Epithelial cell of esophagus (primary cell): ENCODE data around the gene BSN.

Experiments
- DNase-seq: peaks from one replicate; pipeline ENCODE4 v3.0.0; 2010; ENCODE audit warnings: low read depth
- H3K4me3 ChIP-seq: 2 replicates; pipeline ENCODE4 v1.5.1; 2011; ENCODE audit warnings: mild to moderate bottlenecking, low read length, control low read depth
- TF ChIP-seq, protein P1 (sequence below): IDR thresholded peaks from 2 replicates; pipeline ENCODE4 v1.5.1; 2011; ENCODE audit warnings: low read depth, mild to moderate bottlenecking, low read length, control low read depth, inconsistent platforms; ENCODE audit not compliant: insufficient read depth; ENCODE audit errors: missing control alignments

The BSN gene

DNA sequence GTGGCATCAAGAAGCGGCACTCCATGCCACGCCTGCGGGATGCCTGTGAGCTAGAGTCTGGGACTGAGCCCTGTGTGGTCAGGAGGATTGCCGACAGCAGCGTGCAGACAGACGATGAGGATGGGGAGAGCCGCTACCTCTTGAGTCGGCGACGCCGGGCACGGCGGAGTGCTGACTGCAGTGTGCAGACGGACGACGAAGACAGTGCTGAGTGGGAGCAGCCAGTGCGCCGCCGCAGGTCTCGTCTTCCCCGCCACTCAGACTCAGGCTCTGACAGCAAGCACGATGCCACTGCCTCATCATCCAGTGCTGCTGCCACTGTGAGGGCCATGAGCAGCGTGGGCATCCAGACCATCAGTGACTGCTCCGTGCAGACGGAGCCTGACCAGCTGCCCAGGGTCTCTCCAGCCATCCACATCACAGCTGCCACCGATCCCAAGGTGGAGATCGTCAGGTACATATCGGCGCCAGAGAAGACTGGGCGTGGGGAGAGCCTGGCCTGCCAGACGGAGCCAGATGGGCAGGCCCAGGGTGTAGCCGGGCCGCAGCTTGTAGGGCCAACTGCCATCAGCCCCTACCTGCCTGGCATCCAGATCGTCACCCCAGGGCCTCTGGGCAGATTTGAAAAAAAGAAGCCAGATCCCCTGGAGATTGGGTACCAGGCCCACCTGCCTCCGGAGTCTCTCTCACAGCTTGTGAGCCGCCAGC, 103.1 kb downstream of the BSN start:
- TF ChIP-seq, protein P1, sequence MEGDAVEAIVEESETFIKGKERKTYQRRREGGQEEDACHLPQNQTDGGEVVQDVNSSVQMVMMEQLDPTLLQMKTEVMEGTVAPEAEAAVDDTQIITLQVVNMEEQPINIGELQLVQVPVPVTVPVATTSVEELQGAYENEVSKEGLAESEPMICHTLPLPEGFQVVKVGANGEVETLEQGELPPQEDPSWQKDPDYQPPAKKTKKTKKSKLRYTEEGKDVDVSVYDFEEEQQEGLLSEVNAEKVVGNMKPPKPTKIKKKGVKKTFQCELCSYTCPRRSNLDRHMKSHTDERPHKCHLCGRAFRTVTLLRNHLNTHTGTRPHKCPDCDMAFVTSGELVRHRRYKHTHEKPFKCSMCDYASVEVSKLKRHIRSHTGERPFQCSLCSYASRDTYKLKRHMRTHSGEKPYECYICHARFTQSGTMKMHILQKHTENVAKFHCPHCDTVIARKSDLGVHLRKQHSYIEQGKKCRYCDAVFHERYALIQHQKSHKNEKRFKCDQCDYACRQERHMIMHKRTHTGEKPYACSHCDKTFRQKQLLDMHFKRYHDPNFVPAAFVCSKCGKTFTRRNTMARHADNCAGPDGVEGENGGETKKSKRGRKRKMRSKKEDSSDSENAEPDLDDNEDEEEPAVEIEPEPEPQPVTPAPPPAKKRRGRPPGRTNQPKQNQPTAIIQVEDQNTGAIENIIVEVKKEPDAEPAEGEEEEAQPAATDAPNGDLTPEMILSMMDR = no peak
- no peak for DNase-seq
- H3K4me3 ChIP-seq = no peak overlapping the region

DNA sequence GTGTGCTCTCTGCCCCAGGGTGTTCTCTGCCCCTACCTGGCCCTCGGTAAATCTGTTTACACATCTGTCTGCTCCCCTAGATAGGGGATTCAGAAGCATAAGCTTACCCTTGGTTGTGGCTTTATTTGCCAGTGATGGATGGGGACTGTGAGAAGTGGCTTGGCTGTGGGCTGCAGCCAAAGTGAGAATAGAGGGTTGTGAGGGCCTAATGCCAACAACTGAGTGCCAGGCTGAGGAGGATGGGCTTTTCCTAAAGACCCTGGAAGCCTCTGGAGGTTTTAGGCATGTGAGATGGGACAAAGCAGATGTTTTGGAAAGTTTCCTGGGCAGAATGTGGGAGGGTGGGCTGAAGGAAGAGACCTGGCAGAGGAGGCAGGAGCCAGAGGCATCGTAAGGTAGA, 104.4 kb downstream of the BSN start:
- DNase-seq = no peak
- TF ChIP-seq, protein P1 = no peak
- no peak overlapping the region for H3K4me3 ChIP-seq

DNA sequence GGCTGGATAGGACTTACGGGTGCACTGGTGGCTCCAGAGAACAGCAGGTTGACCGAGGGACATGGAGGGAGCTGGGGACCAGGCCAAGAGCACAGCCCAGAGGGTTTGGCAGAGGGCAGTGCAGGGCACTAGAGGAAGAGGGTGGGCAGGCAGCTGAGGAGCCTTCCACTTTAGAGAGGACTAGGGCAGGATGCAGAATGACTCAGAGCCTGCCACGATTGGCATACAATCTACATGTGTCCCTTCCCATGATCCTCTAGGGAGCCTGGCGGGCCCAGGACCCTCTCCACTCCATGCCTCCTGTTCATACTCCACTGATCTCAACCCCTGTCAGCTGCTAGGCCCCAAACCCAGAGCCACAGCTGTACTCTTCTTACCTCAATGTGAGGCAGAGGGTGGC, 105.5 kb downstream of the BSN start:
- no peak for DNase-seq
- no peak overlapping the region for H3K4me3 ChIP-seq
- TF ChIP-seq, protein P1 = no peak

DNA sequence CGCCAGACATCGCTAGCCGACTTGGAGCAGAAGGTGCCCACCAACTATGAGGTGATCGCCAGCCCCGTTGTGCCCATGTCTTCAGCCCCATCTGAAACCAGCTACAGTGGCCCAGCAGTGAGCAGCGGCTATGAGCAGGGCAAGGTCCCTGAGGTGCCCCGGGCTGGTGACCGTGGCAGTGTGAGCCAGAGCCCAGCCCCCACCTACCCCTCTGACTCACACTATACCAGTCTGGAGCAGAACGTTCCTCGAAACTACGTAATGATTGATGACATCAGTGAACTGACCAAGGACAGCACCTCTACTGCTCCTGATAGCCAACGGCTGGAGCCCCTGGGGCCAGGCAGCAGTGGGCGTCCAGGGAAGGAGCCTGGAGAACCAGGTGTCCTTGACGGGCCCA, 107.0 kb downstream of the BSN start:
- DNase-seq = peak; percentile 7

DNA sequence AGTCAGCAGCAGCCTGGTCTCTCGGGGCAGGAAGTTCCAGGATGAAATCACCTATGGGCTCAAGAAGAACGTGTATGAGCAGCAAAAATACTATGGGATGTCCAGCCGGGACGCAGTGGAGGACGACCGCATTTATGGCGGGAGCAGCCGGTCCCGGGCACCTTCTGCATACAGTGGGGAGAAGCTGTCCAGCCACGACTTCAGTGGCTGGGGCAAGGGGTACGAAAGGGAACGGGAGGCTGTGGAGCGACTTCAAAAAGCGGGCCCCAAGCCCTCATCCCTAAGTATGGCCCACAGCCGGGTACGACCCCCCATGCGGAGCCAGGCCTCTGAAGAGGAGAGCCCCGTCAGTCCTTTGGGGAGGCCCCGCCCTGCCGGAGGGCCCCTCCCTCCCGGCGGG, 107.7 kb downstream of the BSN start:
- TF ChIP-seq, protein P1 = no peak
- no peak for DNase-seq

More for the DNA sequence above, 107.0 kb downstream of the BSN start:
- TF ChIP-seq, protein P1 = no peak
- H3K4me3 ChIP-seq = no peak overlapping the region

DNA sequence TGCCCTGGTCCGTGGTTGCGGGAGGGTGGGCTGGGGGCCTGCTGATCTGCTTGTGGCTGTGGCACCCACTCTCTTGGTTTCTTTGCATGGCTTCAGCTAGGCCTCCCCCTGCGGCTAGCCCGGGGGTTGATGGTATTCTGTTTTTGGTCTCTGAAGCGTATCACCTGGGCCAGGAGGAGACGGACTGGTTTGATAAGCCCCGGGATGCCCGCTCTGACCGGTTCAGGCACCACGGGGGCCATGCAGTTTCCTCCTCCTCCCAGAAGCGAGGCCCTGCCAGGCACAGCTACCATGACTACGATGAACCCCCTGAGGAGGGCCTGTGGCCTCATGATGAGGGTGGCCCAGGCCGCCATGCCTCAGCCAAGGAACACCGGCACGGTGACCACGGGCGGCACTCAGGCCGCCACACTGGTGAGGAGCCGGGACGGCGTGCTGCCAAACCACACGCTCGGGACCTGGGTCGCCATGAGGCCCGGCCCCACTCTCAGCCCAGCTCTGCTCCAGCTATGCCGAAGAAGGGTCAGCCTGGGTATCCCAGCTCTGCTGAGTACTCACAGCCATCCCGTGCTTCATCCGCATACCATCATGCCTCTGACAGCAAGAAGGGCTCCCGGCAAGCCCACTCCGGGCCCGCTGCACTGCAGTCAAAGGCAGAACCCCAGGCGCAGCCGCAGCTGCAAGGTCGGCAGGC, 108.6 kb downstream of the BSN start:
- no peak for DNase-seq
- no peak overlapping the region for H3K4me3 ChIP-seq
- TF ChIP-seq, protein P1 = no peak

More for the DNA sequence above, 107.7 kb downstream of the BSN start:
- H3K4me3 ChIP-seq = no peak overlapping the region
